IPS-18a (cell line): ENCODE data around the gene UTP11.
A peak's percentile ranks its signal among the peaks of the same experiment; 100 is the strongest.

Experiments
- H3K27ac ChIP-seq: one replicate; pipeline ENCODE4 v1.5.1; 2013; ENCODE audit warnings: low read length
- H3K27me3 ChIP-seq: one replicate; pipeline ENCODE4 v1.6.1; 2013; ENCODE audit warnings: mild to moderate bottlenecking, low read length; ENCODE audit not compliant: control insufficient read depth, insufficient read depth
- H3K36me3 ChIP-seq: one replicate; pipeline ENCODE4 v1.6.1; 2013; ENCODE audit warnings: low read depth, low read length; ENCODE audit not compliant: control insufficient read depth
- H3K4me1 ChIP-seq: one replicate; pipeline ENCODE4 v1.6.1; 2013; ENCODE audit warnings: low read depth, low read length; ENCODE audit not compliant: control insufficient read depth
- H3K4me3 ChIP-seq: one replicate; pipeline ENCODE4 v1.5.1; 2013; ENCODE audit warnings: low read length
- H3K9ac ChIP-seq: one replicate; pipeline ENCODE4 v1.6.1; 2013; ENCODE audit warnings: mild to moderate bottlenecking, low read length, moderate library complexity
- H3K9me3 ChIP-seq: one replicate; pipeline ENCODE4 v1.6.1; 2013; ENCODE audit warnings: low read depth, low read length; ENCODE audit not compliant: control insufficient read depth

UTP11 gene

DNA sequence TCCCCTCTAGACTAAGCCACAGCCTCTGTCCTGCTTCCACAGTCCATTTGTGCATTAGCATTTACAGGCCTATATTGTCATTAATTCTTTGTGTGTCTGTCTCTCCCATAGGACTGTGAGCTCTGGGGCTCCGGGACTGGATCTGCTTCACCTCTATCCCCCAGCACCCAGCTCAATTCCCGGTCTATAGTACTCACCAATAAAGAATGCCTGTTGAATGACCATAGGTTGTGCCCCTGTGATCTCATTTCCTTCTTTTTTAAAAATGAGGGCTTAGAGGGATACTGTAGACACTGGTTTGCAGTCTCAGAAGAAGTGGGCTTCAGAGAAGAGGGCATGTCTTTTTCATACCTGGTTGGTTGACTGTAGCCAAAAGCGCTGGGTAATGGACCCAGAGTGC, 42.9 kb downstream of the UTP11 start:
- Histone ChIP-seq H3K27ac (no peak overlapping the region), H3K9ac (no peak overlapping the region)

DNA sequence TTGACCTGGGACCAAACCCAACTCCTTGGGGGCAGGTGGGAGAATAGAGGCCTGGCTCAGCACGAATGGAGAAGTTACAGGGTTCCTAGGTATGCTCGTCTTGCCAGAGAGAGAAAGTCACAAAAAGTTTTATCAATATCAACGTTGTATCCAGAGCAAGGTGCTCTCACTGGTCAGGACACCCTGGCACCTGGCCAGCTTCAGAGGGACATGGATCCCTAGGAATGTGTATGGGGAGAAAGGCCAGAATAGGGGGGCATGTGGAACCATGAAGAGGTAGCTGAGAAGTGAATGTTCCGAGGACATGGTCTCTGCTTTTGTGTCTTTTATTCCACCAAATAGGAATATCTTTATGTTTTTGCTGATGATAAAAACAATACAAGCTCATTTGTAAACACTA, 43.4 kb downstream of the UTP11 start:
- no peak overlapping the region for H3K27ac ChIP-seq
- no peaks in the 10 kb centered on the region for H3K9me3 ChIP-seq
- peaks cover 13% of the 10 kb centered on the region for H3K4me1 ChIP-seq
- no peak overlapping the region for H3K4me3 ChIP-seq
- no peaks in the 10 kb centered on the region for H3K27me3 ChIP-seq
- no peaks in the 10 kb centered on the region for H3K36me3 ChIP-seq
- H3K9ac ChIP-seq: no peak overlapping the region

More for the DNA sequence above, 42.9 kb downstream of the UTP11 start:
- peaks cover 13% of the 10 kb centered on the region for H3K4me1 ChIP-seq
- no peak overlapping the region for H3K4me3 ChIP-seq
- no peaks in the 10 kb centered on the region for H3K36me3 ChIP-seq
- no peaks in the 10 kb centered on the region for H3K27me3 ChIP-seq
- no peaks in the 10 kb centered on the region for H3K9me3 ChIP-seq

DNA sequence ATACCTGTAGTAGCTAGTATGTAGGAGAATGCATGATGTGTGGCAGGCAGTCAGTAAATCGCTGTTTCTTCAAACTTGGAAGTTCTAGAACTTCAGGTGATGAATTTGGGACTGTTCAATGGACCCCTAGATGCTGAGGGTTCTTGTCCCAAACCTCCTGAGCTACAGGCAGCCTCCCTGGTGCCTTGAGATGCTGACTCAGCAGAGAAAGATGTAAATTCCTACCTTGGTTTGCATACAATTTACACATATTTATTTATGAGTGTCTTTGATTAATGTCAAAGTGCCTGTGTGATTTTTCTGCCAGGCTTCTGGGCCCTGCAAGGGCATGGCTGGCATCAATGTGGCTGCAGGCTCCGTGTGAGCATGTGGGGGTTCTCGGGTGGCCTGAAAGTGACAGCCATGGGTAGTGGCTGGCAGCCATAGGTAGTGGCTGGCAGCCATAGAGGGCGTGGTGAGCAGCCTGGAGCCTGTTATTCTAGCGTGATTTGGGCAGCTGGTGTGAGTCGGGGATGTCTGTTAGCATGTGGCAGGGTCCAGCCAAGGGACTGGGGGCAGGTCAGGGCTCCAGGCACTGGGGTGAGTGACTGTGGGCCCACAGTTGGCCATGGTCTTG, 47.2 kb downstream of the UTP11 start:
- H3K9me3 ChIP-seq: no peaks in the 10 kb centered on the region
- H3K9ac ChIP-seq: no peak overlapping the region
- no peaks in the 10 kb centered on the region for H3K36me3 ChIP-seq
- H3K27me3 ChIP-seq: no peaks in the 10 kb centered on the region
- no peak overlapping the region for H3K4me3 ChIP-seq
- no peak overlapping the region for H3K27ac ChIP-seq
- H3K4me1 ChIP-seq: peaks cover 12% of the 10 kb centered on the region

DNA sequence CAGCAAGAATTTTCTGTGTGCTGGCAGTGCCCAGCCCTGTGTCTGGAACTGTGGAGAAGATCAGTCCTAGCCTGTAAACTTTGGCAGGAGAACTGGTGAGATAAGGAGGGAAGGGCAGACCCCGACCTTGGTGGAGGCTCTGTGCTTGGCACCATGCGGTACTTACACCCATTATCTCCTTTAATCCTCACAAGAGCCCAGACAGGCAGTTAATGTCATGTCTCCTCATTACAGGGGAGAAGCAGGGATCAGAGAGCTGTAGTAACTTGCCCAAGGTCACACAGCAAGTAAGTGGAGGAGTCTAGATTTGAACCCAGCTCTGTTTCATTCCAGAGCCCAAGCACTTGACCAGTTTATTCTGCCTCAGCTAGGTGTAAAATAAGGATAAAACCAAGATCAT, 48.0 kb downstream of the UTP11 start:
- Histone ChIP-seq H3K4me1 (peaks cover 12% of the 10 kb centered on the region), H3K9me3 (no peaks in the 10 kb centered on the region), H3K4me3 (no peak overlapping the region), H3K36me3 (no peaks in the 10 kb centered on the region), H3K9ac (no peak overlapping the region), H3K27ac (no peak overlapping the region), H3K27me3 (peaks cover 6% of the 10 kb centered on the region)

DNA sequence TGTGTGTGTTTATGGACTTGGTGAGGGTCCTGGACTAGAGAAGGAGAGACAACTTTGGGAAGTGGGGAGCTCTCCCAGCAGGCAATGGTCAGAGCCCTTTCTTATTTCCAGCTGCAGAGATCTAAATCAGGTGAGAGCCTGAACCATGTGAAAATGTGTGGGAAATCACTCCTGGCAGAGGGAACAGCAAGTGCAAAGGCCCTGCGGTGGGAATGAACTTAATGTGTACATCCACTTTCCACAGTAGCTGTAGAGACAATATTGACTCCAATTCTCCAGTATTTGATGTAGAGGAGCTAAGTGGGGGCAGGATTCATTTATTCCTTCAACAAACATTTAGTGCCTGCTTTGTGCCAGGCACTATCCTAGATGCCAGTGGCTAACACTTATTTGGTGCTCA, 48.8 kb downstream of the UTP11 start:
- H3K4me3 ChIP-seq: no peak overlapping the region
- H3K27me3 ChIP-seq: peaks cover 6% of the 10 kb centered on the region
- H3K9me3 ChIP-seq: no peaks in the 10 kb centered on the region
- H3K9ac ChIP-seq: no peak overlapping the region
- no peaks in the 10 kb centered on the region for H3K36me3 ChIP-seq
- H3K27ac ChIP-seq: no peak overlapping the region
- peaks cover 12% of the 10 kb centered on the region for H3K4me1 ChIP-seq

DNA sequence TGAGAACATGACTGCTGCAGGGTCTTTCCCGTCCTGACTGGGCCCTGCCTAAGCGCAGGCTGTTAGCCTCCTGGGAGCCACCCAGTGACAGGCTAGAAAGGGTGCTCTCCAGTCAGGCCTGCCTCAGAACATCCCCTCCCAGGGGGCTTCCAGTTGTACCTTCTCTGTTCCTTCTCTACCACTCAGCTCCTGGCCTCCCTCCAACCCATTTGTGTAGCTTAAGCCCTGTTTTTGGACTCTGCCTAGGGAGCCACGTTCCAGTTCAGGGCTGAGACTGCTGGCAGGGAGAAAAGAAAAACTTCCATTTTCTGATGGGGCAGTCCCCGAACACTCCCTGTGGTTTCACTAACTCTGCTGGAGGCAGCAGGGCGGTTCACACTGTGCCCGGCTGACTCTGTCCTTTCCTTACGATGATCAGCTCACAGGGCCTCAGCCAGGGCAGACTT, 49.4 kb downstream of the UTP11 start:
- Histone ChIP-seq H3K4me1 (peaks cover 12% of the 10 kb centered on the region), H3K9ac (no peak overlapping the region)

DNA sequence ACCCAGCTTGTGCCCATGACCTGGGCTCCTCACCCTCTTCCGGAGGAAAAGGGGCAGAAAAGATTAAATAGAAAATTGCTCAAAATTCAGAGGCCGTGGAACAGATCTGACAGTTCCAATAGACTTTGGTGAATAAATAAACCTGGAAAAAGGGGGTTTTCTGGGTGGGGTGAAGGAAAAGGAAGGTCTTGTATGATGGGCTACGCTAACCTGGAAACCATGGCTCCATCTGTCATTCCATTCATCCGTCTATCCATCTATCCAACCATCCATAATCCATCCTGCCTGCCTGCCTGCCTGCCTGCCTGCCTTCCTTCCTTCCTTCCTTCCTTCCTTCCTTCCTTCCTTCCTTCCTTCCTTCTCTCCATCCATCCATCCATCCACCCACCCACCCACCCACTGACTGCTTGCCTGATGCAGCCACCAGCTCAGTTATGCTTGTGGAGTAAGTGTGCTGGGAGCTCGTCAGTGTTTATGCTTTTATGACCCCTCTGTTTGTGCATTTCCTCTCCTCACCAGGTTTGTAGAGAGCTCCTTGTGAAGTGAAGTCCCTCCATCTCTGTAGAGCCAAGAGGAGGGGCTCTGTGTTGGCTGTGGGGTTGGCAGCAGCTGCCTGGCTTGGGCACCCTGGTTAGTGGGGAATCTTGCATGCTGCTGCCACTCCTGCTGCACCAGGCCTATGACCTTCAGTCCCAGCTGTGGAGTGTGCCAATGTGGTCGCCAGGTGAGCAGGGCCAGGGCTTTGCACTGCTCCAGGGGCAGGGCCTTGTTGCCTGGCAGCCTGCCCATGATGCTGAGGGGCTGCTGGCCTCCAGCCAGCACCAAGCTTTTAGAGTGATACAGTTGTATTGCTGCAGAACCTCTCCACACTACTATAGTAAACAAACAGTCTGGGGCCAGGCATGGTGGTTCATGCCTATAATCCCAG, 50.1 kb downstream of the UTP11 start:
- Histone ChIP-seq H3K9ac (no peak overlapping the region), H3K9me3 (no peaks in the 10 kb centered on the region), H3K36me3 (no peaks in the 10 kb centered on the region), H3K4me3 (no peak overlapping the region), H3K27me3 (peaks cover 6% of the 10 kb centered on the region), H3K4me1 (peaks cover 12% of the 10 kb centered on the region), H3K27ac (no peak overlapping the region)

More for the DNA sequence above, 49.4 kb downstream of the UTP11 start:
- Histone ChIP-seq H3K27ac (no peak overlapping the region), H3K27me3 (peaks cover 6% of the 10 kb centered on the region), H3K36me3 (no peaks in the 10 kb centered on the region), H3K4me3 (no peak overlapping the region), H3K9me3 (no peaks in the 10 kb centered on the region)

DNA sequence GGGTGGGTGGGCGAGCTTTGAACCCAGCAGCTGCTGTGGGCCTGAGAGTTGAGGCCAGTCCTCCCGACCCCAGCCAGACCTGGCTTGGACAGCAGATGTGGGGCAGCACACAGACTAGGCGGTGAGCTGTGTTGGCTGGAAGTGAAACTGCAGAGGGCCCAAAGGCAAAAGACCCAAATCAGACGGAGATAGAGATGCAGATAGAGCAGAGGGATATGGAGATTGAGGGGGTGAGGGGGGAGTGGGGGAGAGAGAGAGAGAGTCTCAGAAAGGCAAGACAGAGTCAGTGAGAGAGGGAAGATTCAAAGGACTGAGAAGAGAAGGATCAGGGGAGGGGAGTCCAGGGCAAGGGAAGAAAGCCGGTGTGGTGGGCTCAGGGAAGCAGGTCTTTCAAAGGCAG, 51.1 kb downstream of the UTP11 start:
- Histone ChIP-seq H3K4me3 (peak overlapping the region; percentile 23), H3K4me1 (peaks cover 17% of the 10 kb centered on the region), H3K9me3 (no peaks in the 10 kb centered on the region), H3K27ac (no peak overlapping the region), H3K27me3 (peaks cover 6% of the 10 kb centered on the region), H3K36me3 (no peaks in the 10 kb centered on the region), H3K9ac (no peak overlapping the region)

DNA sequence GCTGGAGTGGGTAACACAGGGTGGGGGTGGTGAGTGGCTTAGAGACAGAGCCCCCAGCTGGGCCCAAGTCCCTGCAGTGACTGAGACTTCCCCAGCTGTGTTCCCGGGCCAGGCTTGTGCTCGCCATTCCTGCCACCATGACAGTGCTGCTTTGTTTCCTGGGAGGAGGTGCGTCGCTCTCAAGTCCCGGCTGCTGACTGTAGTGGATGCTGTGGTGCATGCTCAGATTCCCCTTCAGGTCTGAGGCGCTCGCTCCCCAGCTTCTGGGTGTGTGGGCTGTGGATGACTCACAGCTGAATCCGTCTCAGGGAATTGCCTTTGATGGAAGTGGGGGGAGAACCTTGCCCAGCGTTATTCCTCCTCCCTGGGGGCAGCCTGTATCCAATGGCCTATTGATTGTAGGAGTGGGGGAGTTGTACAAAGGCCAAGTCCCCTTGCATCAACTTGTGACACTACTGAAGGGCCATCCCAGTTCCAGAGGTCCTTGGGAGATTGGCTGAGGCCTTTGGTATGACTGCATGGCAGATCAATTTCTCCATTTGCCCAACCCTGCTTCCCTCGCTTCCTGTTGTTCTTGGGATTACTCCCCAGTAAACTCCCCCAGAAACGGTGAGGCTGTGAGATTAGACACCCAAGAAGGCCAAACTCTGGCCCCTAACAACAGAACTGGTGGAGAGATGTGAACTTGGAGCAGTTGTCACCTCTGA, 51.8 kb downstream of the UTP11 start:
- no peaks in the 10 kb centered on the region for H3K9me3 ChIP-seq
- H3K27ac ChIP-seq: no peak overlapping the region
- peak overlapping the region; percentile 23 for H3K4me3 ChIP-seq
- peaks cover 6% of the 10 kb centered on the region for H3K27me3 ChIP-seq
- no peak overlapping the region for H3K9ac ChIP-seq
- no peaks in the 10 kb centered on the region for H3K36me3 ChIP-seq
- H3K4me1 ChIP-seq: peaks cover 17% of the 10 kb centered on the region

DNA sequence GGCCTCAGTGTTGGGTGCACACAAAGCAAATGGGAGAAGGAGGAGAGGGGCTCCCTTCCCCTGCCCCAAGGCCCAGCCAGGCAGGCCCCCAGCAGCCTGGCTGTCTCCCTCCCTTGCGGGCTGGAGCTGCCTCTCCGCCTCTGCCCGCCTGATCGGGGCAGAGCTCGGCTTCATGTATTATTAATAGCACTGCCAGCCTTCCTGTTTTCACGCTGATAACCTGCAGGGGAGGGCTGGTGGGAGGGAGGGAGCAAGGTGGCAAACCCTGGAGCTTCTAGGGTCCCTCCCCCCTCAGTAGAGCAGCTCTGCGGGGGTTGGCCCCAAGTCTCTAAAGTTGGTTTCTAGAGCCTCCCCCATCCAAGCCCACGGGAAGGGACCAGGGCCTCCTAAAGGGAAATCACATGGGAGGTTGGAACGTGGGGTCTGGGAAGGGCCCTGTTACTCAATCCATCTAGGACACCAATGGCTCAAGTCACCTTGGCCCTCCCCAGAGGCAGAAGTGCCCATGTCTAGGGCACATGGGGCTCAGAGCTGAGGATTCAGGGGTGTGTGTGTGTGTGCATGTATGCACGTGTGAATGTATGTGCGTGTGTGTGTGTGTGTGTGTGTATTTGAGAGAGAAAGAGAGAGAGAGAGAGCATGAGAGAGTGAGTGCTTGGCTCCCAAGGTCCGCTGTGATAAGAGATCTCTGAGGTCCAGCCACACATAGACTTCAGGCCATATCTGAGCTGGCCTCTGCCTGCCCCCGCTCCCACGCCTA, 55.9 kb downstream of the UTP11 start:
- H3K4me1 ChIP-seq: peaks cover 17% of the 10 kb centered on the region
- H3K9me3 ChIP-seq: no peaks in the 10 kb centered on the region
- peaks cover 6% of the 10 kb centered on the region for H3K27me3 ChIP-seq
- no peaks in the 10 kb centered on the region for H3K36me3 ChIP-seq
- H3K4me3 ChIP-seq: no peak overlapping the region
- no peak overlapping the region for H3K27ac ChIP-seq
- H3K9ac ChIP-seq: no peak overlapping the region

DNA sequence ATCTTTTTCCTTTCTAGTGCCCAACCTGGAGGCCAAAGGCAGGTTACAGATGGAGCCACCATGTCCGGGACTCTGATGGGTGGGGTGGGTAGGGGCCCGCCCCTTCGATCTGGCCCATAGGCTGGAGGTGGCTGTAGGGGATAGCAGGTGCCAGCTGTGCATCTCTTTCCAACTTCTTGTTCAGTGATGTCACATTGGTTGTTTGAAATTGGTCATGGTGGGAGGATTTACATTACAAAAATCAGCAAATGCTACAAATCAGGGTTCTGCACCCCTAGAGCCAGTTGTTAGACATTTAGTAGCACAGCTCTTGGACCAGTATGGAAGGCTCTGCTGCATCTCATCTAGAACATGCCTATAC, 56.4 kb downstream of the UTP11 start:
- Histone ChIP-seq H3K4me3 (no peak overlapping the region), H3K27me3 (peaks cover 6% of the 10 kb centered on the region), H3K9ac (no peak overlapping the region), H3K36me3 (no peaks in the 10 kb centered on the region), H3K27ac (no peak overlapping the region), H3K4me1 (peaks cover 14% of the 10 kb centered on the region), H3K9me3 (no peaks in the 10 kb centered on the region)
